ENCODE measurements around the gene SETD9.

DNA sequence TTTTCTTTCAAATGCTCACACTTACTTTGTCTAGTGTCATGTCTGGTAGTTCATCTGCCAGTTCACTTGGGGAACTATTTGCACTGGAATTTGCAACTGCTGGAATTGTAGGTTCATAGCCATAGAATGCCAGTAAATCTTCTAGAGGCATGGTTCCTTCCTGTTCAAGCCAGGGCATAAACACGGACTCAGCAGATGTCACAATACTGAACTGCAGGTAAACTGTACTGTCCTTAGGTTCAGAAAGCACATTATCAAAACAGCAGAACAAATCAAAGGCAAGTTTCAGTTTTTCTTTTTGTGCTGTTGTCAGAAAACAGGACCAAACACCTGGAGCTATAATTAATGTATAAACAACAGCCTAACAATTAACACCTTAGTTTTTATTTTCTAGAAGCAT is 29.5 kb downstream of the SETD9 start:
- TF ChIP-seq, protein P1, sequence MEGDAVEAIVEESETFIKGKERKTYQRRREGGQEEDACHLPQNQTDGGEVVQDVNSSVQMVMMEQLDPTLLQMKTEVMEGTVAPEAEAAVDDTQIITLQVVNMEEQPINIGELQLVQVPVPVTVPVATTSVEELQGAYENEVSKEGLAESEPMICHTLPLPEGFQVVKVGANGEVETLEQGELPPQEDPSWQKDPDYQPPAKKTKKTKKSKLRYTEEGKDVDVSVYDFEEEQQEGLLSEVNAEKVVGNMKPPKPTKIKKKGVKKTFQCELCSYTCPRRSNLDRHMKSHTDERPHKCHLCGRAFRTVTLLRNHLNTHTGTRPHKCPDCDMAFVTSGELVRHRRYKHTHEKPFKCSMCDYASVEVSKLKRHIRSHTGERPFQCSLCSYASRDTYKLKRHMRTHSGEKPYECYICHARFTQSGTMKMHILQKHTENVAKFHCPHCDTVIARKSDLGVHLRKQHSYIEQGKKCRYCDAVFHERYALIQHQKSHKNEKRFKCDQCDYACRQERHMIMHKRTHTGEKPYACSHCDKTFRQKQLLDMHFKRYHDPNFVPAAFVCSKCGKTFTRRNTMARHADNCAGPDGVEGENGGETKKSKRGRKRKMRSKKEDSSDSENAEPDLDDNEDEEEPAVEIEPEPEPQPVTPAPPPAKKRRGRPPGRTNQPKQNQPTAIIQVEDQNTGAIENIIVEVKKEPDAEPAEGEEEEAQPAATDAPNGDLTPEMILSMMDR (IDR thresholded peaks at IDR 0.05) = no peak
- no peak for TF ChIP-seq POLR2AphosphoS5 (IDR thresholded peaks at IDR 0.05)
- no peak for TF ChIP-seq POLR2A (IDR thresholded peaks at IDR 0.05)
